GM21786 (cell line): ENCODE data around the gene SCG5.

Experiments
- ATAC-seq: cut with Tn5 transposase; IDR thresholded peaks from one replicate; pipeline ENCODE4 v1.9.1; 2021; ENCODE audit not compliant: unreplicated experiment

Gene SCG5

GRCh38 chr15:32659340-32660155 is 18.0 kb downstream of the SCG5 start:
- no peak for ATAC-seq

GRCh38 chr15:32663671-32664070 is 22.2 kb downstream of the SCG5 start:
- ATAC-seq = no peak

- no peak for ATAC-seq
These were observed 23.3 kb downstream of the SCG5 start for GRCh38 chr15:32664796-32665195.

- ATAC-seq = no peak
These were observed 25.8 kb downstream of the SCG5 start for GRCh38 chr15:32667321-32667720.

GRCh38 chr15:32668942-32669341 is 27.4 kb downstream of the SCG5 start:
- ATAC-seq = no peak

- no peak for ATAC-seq
These were observed 28.5 kb downstream of the SCG5 start for GRCh38 chr15:32669896-32670611.

- no peak for ATAC-seq
These were observed 29.1 kb downstream of the SCG5 start for GRCh38 chr15:32670623-32671022.

- no peak for ATAC-seq
These were observed 30.1 kb downstream of the SCG5 start for GRCh38 chr15:32671339-32672325.

- no peak for ATAC-seq
These were observed 33.2 kb downstream of the SCG5 start for GRCh38 chr15:32674681-32675080.

GRCh38 chr15:32675466-32675865 is 34.0 kb downstream of the SCG5 start:
- ATAC-seq = no peak

- ATAC-seq = no peak
These were observed 34.7 kb downstream of the SCG5 start for GRCh38 chr15:32676169-32676568.

- no peak for ATAC-seq
These were observed 35.8 kb downstream of the SCG5 start for GRCh38 chr15:32677238-32677750.

- ATAC-seq = no peak
These were observed 37.8 kb downstream of the SCG5 start for GRCh38 chr15:32679298-32679690.

GRCh38 chr15:32682569-32682968 is 41.1 kb downstream of the SCG5 start:
- ATAC-seq = no peak

- no peak for ATAC-seq
These were observed 41.6 kb downstream of the SCG5 start for GRCh38 chr15:32682977-32683630.

GRCh38 chr15:32683906-32684584 is 42.5 kb downstream of the SCG5 start:
- ATAC-seq = no peak

- ATAC-seq = no peak
These were observed 44.1 kb downstream of the SCG5 start for GRCh38 chr15:32685576-32685975.

GRCh38 chr15:32687556-32687955 is 46.0 kb downstream of the SCG5 start:
- no peak for ATAC-seq

GRCh38 chr15:32688151-32688639 is 46.7 kb downstream of the SCG5 start:
- no peak for ATAC-seq
